ENCODE measurements around the gene GPRASP3. TPM values are rescaled to one million over a fixed set of nuclear protein-coding genes. Genes with fewer than 3 reads are reported as not detected.
A peak's percentile ranks its signal among the peaks of the same experiment; 100 is the strongest.

GPRASP3 gene
- total RNA-seq, 1 experiment from 2014 or later: 13.7 TPM

GRCh38 chrX:102712981-102713625, 7.4 kb upstream of the GPRASP3 start (continued):
- TF ChIP-seq AR (CRISPR knock-in tag; IDR thresholded peaks at IDR 0.05) (no peak), CTCF (IDR thresholded peaks at IDR 0.05) (0 out of 2 replicates have a peak, but pooled peaks have one; percentile 13)

GRCh38 chrX:102714994-102715393, 5.5 kb upstream of the GPRASP3 start:
- Mint-ChIP-seq H3K4me1 (peaks cover 10% of the 10 kb centered on the region), H3K4me3 (no peak overlapping the region), H3K27me3 (ENCODE audit: low read depth) (peaks cover 18% of the 10 kb centered on the region), H3K36me3 (0 out of 2 replicates have a peak, but pooled peaks cover 5% of the 10 kb centered on the region), H3K27ac (no peak overlapping the region), H3K9me3 (no peaks in the 10 kb centered on the region)
- CTCF ChIA-PET: no interaction called here
- ATAC-seq (0 out of 2 replicates have a peak, but pooled peaks have one; percentile 6), DNase-seq (ENCODE audit: low spot score) (peak; percentile 55)
- POLR2A ChIA-PET: no interaction called here
- no peak for TF ChIP-seq E2F5 (CRISPR knock-in tag; IDR thresholded peaks at IDR 0.05)
- TF ChIP-seq NR2C2 (CRISPR knock-in tag; IDR thresholded peaks at IDR 0.05): no peak
- no peak for TF ChIP-seq RORB (CRISPR knock-in tag; IDR thresholded peaks at IDR 0.05)
- TF ChIP-seq ZNF396 (CRISPR knock-in tag; IDR thresholded peaks at IDR 0.05; ENCODE audit: borderline replicate concordance): no peak
- no peak for TF ChIP-seq ZBTB43 (CRISPR knock-in tag; IDR thresholded peaks at IDR 0.05)
- no peak for TF ChIP-seq ZNF219 (CRISPR knock-in tag; IDR thresholded peaks at IDR 0.05; ENCODE audit: borderline replicate concordance)
- no peak for TF ChIP-seq FOXP1 (CRISPR knock-in tag; IDR thresholded peaks at IDR 0.05; ENCODE audit: borderline replicate concordance)
- TF ChIP-seq ZNF512 (CRISPR knock-in tag; IDR thresholded peaks at IDR 0.05; ENCODE audit: borderline replicate concordance): no peak
- TF ChIP-seq SMAD3 (CRISPR knock-in tag; IDR thresholded peaks at IDR 0.05; ENCODE audit: borderline replicate concordance): no peak
- no peak for TF ChIP-seq PREB (CRISPR knock-in tag; IDR thresholded peaks at IDR 0.05; ENCODE audit: borderline replicate concordance)
- TF ChIP-seq CREM (CRISPR knock-in tag; IDR thresholded peaks at IDR 0.05): no peak
- no peak for TF ChIP-seq TEAD4 (CRISPR knock-in tag; IDR thresholded peaks at IDR 0.05)
- no peak for TF ChIP-seq ATF6 (CRISPR knock-in tag; IDR thresholded peaks at IDR 0.05)
- TF ChIP-seq ATF3 (CRISPR knock-in tag; conservative IDR thresholded peaks at IDR 0.05): no peak
- TF ChIP-seq CDX4 (CRISPR knock-in tag; IDR thresholded peaks at IDR 0.05; ENCODE audit: borderline replicate concordance): no peak
